K562 (cell line): ENCODE measurements around the gene FGFR4. TPM values are rescaled to one million over a fixed set of nuclear protein-coding genes. Genes with fewer than 3 reads are reported as not detected.

Source experiments
- BMI1 ChIP-seq: fragments of 150-350 bp; IDR thresholded peaks from 2 replicates; pipeline ENCODE4 v1.6.1; 2014; ENCODE audit warnings: low read length
- EWSR1 ChIP-seq: fragments of 450-650 bp; IDR thresholded peaks from 2 replicates; pipeline ENCODE4 v1.6.1; 2018; ENCODE audit warnings: borderline replicate concordance, mild to moderate bottlenecking, low read depth, moderate library complexity; ENCODE audit not compliant: partially characterized antibody
- HCFC1 ChIP-seq: IDR thresholded peaks from 2 replicates; pipeline ENCODE4 v1.6.1; 2012; ENCODE audit warnings: low read depth, low read length, improper control_type of control experiment
- HLTF ChIP-seq: fragments of 450-650 bp; IDR thresholded peaks from 2 replicates; pipeline ENCODE4 v1.6.1; 2016
- NR3C1 ChIP-seq: sonication (generic); formaldehyde crosslinking; IDR thresholded peaks from 2 replicates; pipeline ENCODE4 v1.8.1; 2022; ENCODE audit warnings: missing genetic modification reagents
- NRF1 ChIP-seq, 2 experiments: fragments of 450-650 bp; IDR thresholded peaks in 1 of 2; conservative IDR thresholded peaks in 1 of 2; 2 replicates each; pipeline ENCODE4 v1.6.1; 2014; ENCODE audit warnings: mild to moderate bottlenecking in 2 of 2
- PCBP2 ChIP-seq: fragments of 200-400 bp; formaldehyde crosslinking; IDR thresholded peaks from 2 replicates; pipeline ENCODE4 v1.6.1; 2018; ENCODE audit warnings: low read length, low read depth, mild to moderate bottlenecking, moderate library complexity; ENCODE audit not compliant: poor library complexity, severe bottlenecking
- RAD21 ChIP-seq, 2 experiments: fragments of 250-450 bp in 1 of 2; fragments of 450-650 bp in 1 of 2; sonication (Bioruptor Pico) in 1 of 2; formaldehyde crosslinking in 1 of 2; IDR thresholded peaks in 1 of 2; conservative IDR thresholded peaks in 1 of 2; 2 replicates each; pipeline versions ENCODE4 v1.4.0 to v1.8.0; 2020 to 2022; ENCODE audit warnings: mild to moderate bottlenecking in 2 of 2, moderate library complexity in 1 of 2
- SMAD3 ChIP-seq: fragments of 450-650 bp; formaldehyde crosslinking; conservative IDR thresholded peaks from 2 replicates; pipeline ENCODE4 v1.4.0; 2020; ENCODE audit warnings: mild to moderate bottlenecking
- SREBF1 ChIP-seq: fragments of 150-350 bp; IDR thresholded peaks from 2 replicates; pipeline ENCODE4 v1.6.1; 2014; ENCODE audit warnings: antibody characterized with exemption, low read depth, low read length, borderline replicate concordance
- SUPT5H ChIP-seq: fragments of 450-650 bp; IDR thresholded peaks from 2 replicates; pipeline ENCODE4 v1.6.1; 2016
- TBP ChIP-seq: optimal IDR thresholded peaks from 2 replicates; pipeline ENCODE3; 2011; ENCODE audit warnings: low read depth, low read length, improper control_type of control experiment
- YY1 ChIP-seq, 3 experiments: IDR thresholded peaks; 2 replicates each; pipeline ENCODE4 v1.6.1; 2011; ENCODE audit warnings: low read length in 2 of 3, mild to moderate bottlenecking in 2 of 3, moderate library complexity in 2 of 3, borderline replicate concordance in 1 of 3, control low read depth in 1 of 3, low read depth in 1 of 3; ENCODE audit not compliant: insufficient read depth in 3 of 3, insufficient replicate concordance in 2 of 3, control insufficient read depth in 1 of 3, insufficient read length in 1 of 3; ENCODE audit errors: extremely low read depth in 1 of 3
- ZNF280A ChIP-seq: fragments of 450-650 bp; IDR thresholded peaks from 2 replicates; pipeline ENCODE4 v1.6.1; 2018; ENCODE audit warnings: mild to moderate bottlenecking, low read depth; ENCODE audit not compliant: partially characterized antibody
- ZNF324 ChIP-seq: fragments of 250-450 bp; sonication (Bioruptor Pico); IDR thresholded peaks from 2 replicates; pipeline ENCODE4 v1.4.0; 2020; ENCODE audit warnings: mild to moderate bottlenecking
- ZNF644 ChIP-seq: fragments of 200-800 bp; sonication (Bioruptor generic); IDR thresholded peaks from 2 replicates; pipeline ENCODE4 v1.6.1; 2016; ENCODE audit warnings: low read depth, missing genetic modification characterization, missing compliant biosample characterization
- ZNF79 ChIP-seq: fragments of 250-450 bp; sonication (Bioruptor Pico); IDR thresholded peaks from 2 replicates; pipeline ENCODE4 v1.4.0; 2020; ENCODE audit warnings: low read depth, mild to moderate bottlenecking, moderate library complexity
- polyA plus RNA-seq, 8 experiments: library from polyadenylated mRNA; depleted of rRNA in 4 of 8; stranded (reverse) in 5 of 8; unstranded in 3 of 8; fragments of >200 nt; fragmentation: Nextera tagmentation in 2 of 8; fragmentation: Illumina TruSeq in 1 of 8; extraction: Ambion mirVana in 2 of 8; extraction: Trizol in 1 of 8; gene quantifications; 2 replicates each; pipeline versions ENCODE4 v1.2.1 to v1.2.3, GENCODE V29; 2011 to 2014; ENCODE audit warnings: inconsistent platforms in 1 of 8, missing spikeins in 1 of 8
- total RNA-seq, 7 experiments: library from RNA; depleted of rRNA in 6 of 7; stranded (reverse); fragments of >200 nt in 6 of 7; fragmentation: Illumina TruSeq in 2 of 7; extraction: Trizol in 2 of 7; gene quantifications; 2 replicates each; pipeline versions ENCODE4 v1.2.1 to v1.2.3, GENCODE V29; 2011 to 2021; ENCODE audit warnings: low replicate concordance in 1 of 7
- TF ChIP-seq, protein P1 (sequence below): sonication (generic); formaldehyde crosslinking; IDR thresholded peaks from 2 replicates; pipeline ENCODE4 v1.8.1; 2023; ENCODE audit warnings: mild to moderate bottlenecking, missing genetic modification reagents
- TF ChIP-seq, protein P2 (sequence below): fragments of 250-450 bp; sonication (Bioruptor Pico); IDR thresholded peaks from 2 replicates; pipeline ENCODE4 v1.5.0; 2021; ENCODE audit warnings: mild to moderate bottlenecking, moderate library complexity

The FGFR4 gene
- total and polyA plus RNA-seq, 9 of the 15 experiments (the other 6 are each of a cell fraction or from before 2014, with no cell fraction given), result 0.76 to 35.4 (median 7.5) TPM

DNA sequence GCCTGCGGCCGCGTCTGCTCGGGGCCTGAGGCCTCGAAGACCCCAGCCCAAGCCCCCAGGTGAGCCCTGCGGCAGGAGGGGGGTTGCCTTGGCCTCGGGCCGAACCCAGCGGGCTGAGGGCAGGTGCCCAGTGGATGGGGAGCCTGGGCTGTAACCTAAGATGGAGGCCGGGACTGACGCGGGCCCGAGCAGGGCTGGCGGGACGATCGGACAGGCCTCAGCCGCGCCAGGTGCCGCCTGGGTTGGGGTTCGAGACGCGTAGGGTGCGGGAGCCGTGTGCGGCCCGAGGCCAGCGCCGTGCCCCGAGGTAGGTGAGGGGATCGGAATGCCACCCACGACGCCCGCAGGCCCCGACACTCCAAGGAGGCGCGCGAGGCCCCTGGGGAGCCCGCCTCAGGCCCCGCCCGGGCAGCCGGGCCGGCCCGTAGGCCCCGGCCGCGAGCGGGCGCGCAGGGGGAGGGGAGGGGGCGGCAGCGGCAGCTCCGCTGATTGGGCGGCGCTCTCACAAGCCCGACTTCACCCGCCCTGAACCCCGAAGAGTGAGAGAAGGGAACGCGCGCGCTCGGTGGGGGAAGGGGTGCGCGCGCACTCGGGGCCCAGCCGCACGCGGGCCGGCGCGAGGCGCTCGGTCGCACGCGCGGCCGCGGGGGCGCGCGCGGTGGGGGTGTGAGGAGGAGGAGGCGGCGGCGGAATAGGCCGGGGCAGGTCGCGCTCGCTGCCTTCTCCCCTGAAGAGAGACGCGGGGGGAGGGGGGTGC, 46.6 kb downstream of the FGFR4 start, which contains the start of gene NSD1 (continued):
- TF ChIP-seq, protein P1, sequence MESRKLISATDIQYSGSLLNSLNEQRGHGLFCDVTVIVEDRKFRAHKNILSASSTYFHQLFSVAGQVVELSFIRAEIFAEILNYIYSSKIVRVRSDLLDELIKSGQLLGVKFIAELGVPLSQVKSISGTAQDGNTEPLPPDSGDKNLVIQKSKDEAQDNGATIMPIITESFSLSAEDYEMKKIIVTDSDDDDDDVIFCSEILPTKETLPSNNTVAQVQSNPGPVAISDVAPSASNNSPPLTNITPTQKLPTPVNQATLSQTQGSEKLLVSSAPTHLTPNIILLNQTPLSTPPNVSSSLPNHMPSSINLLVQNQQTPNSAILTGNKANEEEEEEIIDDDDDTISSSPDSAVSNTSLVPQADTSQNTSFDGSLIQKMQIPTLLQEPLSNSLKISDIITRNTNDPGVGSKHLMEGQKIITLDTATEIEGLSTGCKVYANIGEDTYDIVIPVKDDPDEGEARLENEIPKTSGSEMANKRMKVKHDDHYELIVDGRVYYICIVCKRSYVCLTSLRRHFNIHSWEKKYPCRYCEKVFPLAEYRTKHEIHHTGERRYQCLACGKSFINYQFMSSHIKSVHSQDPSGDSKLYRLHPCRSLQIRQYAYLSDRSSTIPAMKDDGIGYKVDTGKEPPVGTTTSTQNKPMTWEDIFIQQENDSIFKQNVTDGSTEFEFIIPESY (CRISPR knock-in tag), result peak; percentile 97
- TF ChIP-seq SMAD3 (CRISPR knock-in tag), result no peak
- peak in 1 of 2 experiments; percentile 55; a peak in 2 of 4 replicates for TF ChIP-seq NRF1 (conservative IDR thresholded peaks at IDR 0.05 in 1 of 2, IDR thresholded peaks at IDR 0.05 in 1 of 2)
- TF ChIP-seq SUPT5H, result 0 out of 2 replicates have a peak, but pooled peaks have one; percentile 47
- TF ChIP-seq BMI1, result no peak
- peak in 1 of 3 experiments; percentile 65 for TF ChIP-seq YY1 (IDR thresholded peaks at IDR 0.05; ENCODE audit: borderline replicate concordance in 1 of 3, control insufficient read depth in 1 of 3, extremely low read depth in 1 of 3, insufficient read depth in 3 of 3, insufficient read length in 1 of 3, insufficient replicate concordance in 2 of 3, low read depth in 1 of 3, low read length in 2 of 3)
- no peak for TF ChIP-seq EWSR1
- no peak for TF ChIP-seq ZNF79 (CRISPR knock-in tag)
- TF ChIP-seq ZNF324 (CRISPR knock-in tag), result no peak
- peak; percentile 57 for TF ChIP-seq TBP
- no peak for TF ChIP-seq NR3C1 (CRISPR knock-in tag)
- peak; percentile 93 for TF ChIP-seq ZNF644 (tag)
- no peak for TF ChIP-seq SREBF1
- no peak for TF ChIP-seq HCFC1
- no peak for TF ChIP-seq HLTF
- no peak for TF ChIP-seq ZNF280A
- peak; percentile 17 for TF ChIP-seq PCBP2
- no peak for TF ChIP-seq RAD21 (CRISPR knock-in tag; conservative IDR thresholded peaks at IDR 0.05 in 1 of 2, IDR thresholded peaks at IDR 0.05 in 1 of 2)
- TF ChIP-seq, protein P2, sequence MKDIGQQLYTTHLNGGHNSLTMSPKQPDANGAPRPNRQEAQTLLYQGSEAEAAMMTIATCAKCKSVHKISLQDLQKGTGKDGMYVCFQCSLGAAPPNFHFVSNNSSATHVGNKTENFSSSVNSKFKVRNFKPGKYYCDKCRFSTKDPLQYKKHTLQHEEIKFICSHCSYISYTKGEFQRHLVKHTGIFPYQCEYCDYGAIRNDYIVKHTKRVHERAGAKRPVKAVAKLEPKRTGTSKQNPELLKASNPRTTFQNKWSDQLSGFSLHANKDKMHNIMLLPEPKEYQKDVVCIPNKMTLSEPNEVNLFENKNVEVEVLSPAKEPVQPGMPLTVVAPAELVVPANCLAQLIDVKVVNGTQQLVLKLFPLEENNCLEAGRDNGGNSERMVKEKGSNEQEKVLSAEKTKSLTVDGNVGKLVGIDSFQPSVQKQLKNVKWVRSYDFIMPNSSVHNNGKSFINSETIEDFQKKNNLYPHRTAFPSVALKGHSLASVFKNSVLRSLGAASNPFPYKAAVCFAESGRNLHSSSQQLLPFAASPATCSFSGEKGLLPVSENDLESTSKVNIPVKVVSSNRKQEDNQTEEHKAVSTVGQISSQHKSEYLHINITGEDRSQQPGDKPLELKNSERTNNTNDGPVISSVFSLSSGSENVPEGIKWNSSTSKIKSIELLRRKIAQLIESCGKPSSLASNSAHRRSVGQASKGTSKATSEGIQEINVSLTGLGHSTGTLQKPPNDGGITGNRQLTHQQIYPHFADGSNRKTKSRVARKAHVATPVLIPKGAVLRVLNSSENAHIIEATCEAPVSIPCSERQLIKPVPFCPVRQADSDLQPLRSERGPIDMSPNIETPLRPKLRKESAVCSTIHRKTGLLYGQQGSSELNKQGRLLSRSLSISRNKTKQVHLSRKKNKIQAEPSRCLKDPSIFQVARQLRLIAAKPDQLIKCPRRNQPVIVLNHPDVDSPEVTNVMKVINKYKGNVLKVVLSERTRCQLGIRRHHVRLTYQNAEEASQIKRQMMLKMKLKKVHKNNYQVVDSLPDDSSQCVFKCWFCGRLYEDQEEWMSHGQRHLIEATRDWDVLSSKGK (CRISPR knock-in tag), result no peak
